ENCODE measurements around the gene RNFT2.

- TF ChIP-seq POLR2A (IDR thresholded peaks at IDR 0.05) (no peak), CTCF (IDR thresholded peaks at IDR 0.05) (no peak), POLR2AphosphoS5 (IDR thresholded peaks at IDR 0.05) (no peak)
These were observed 1.3 kb downstream of the RNFT2 start for GRCh38 chr12:116739381-116739887.

All from breast epithelium (tissue), 3 donors.